Endothelial cell of umbilical vein (primary cell): ENCODE measurements around the gene WDR43. TPM values are rescaled to one million over a fixed set of nuclear protein-coding genes. Genes with fewer than 3 reads are reported as not detected.

ENCODE experiments used
- BruUV-seq: library from RNA; stranded (reverse); fragments of 400-500 nt; replicated peaks from 2 replicates; lab custom pipeline; 2021; lab: Mats Ljungman, UMichigan
- CTCF ChIA-PET: fragments of 300-600, 350-600 bp; sonication (Branson Sonifier 250); formaldehyde crosslinking; loops from one replicate; lab custom pipeline; 2021; ENCODE audit warnings: antibody characterized with exemption, inconsistent platforms; lab: Charles Lee
- POLR2A ChIA-PET: fragments of 300-600, 350-600 bp; sonication (Branson Sonifier 250); formaldehyde crosslinking; loops from one replicate; lab custom pipeline; 2021; ENCODE audit warnings: antibody characterized with exemption, inconsistent platforms; lab: Charles Lee
- DNase-seq: peaks from one replicate; pipeline ENCODE4 v3.0.0-alpha.2; 2011; ENCODE audit warnings: low read depth, low spot score
- FAIRE-seq: peaks from 2 replicates; lab custom pipeline; 2011; peaks lifted over from hg19 to GRCh38; lab: Jason Lieb, UNC
- H2AFZ ChIP-seq: 2 replicates; pipeline ENCODE4 v1.6.0; 2012; ENCODE audit warnings: low read depth, low read length, control low read depth, inconsistent platforms
- H3K27ac ChIP-seq: 2 replicates; pipeline ENCODE4 v1.5.1; 2011; ENCODE audit warnings: low read depth, mild to moderate bottlenecking, control low read depth, low read length, moderate library complexity; ENCODE audit not compliant: insufficient read depth
- H3K27me3 ChIP-seq, 2 experiments: 2 replicates each; pipeline versions ENCODE4 v1.6.0 to v1.6.1; 2011; ENCODE audit warnings: low read length in 2 of 2, mixed read lengths in 1 of 2; ENCODE audit not compliant: control insufficient read depth in 2 of 2, insufficient read depth in 2 of 2
- H3K36me3 ChIP-seq, 2 experiments: 2 replicates in 1 of 2; 3 replicates in 1 of 2; pipeline ENCODE4 v1.5.1; 2011; ENCODE audit warnings: low read length in 2 of 2, mild to moderate bottlenecking in 1 of 2, moderate library complexity in 1 of 2; ENCODE audit not compliant: control insufficient read depth in 2 of 2, insufficient read depth in 2 of 2; ENCODE audit errors: extremely low read depth in 1 of 2
- H3K4me1 ChIP-seq: 3 replicates; pipeline ENCODE4 v1.5.1; 2011; ENCODE audit warnings: mild to moderate bottlenecking, low read length; ENCODE audit not compliant: control insufficient read depth, insufficient read depth; ENCODE audit errors: extremely low read depth
- H3K4me2 ChIP-seq: 2 replicates; pipeline ENCODE4 v1.6.1; 2011; ENCODE audit warnings: low read length, control low read depth, mixed read lengths; ENCODE audit not compliant: insufficient read depth
- H3K4me3 ChIP-seq, 3 experiments: fragments of 200-600 bp in 1 of 3; sonication (generic), shearing (Covaris generic) in 1 of 3; replicated peaks in 1 of 3; 2 replicates each; pipeline ENCODE4 v1.5.1; 2011 to 2016; ENCODE audit warnings: control low read depth in 3 of 3, low read length in 3 of 3, mild to moderate bottlenecking in 2 of 3, inconsistent platforms in 1 of 3, low read depth in 1 of 3, moderate library complexity in 1 of 3; ENCODE audit not compliant: insufficient read depth in 1 of 3
- H3K79me2 ChIP-seq: 2 replicates; pipeline ENCODE4 v1.6.0; 2012; ENCODE audit warnings: low read length, inconsistent platforms; ENCODE audit not compliant: control insufficient read depth, insufficient read depth
- H3K9ac ChIP-seq: replicated peaks from 2 replicates; pipeline ENCODE3; 2011; ENCODE audit warnings: low read length, control low read depth; ENCODE audit not compliant: insufficient read depth; ENCODE audit errors: extremely low read depth
- H3K9me1 ChIP-seq: replicated peaks from 3 replicates; pipeline ENCODE4 v1.6.0; 2011; ENCODE audit warnings: mild to moderate bottlenecking, low read length; ENCODE audit not compliant: control insufficient read depth, insufficient read depth; ENCODE audit errors: extremely low read depth
- H3K9me3 ChIP-seq: replicated peaks from 2 replicates; pipeline ENCODE4 v1.5.1; 2012; ENCODE audit warnings: low read length, inconsistent platforms; ENCODE audit not compliant: control insufficient read depth, insufficient read depth
- H4K20me1 ChIP-seq: replicated peaks from 2 replicates; pipeline ENCODE3; 2011; ENCODE audit warnings: mild to moderate bottlenecking, low read length; ENCODE audit not compliant: control insufficient read depth, insufficient read depth; ENCODE audit errors: extremely low read depth
- EZH2 ChIP-seq: IDR thresholded peaks from 2 replicates; pipeline ENCODE4 v1.6.1; 2012; ENCODE audit warnings: borderline replicate concordance, low read depth, mild to moderate bottlenecking, moderate library complexity, low read length, inconsistent platforms; ENCODE audit not compliant: severe bottlenecking
- FOS ChIP-seq: IDR thresholded peaks from 2 replicates; pipeline ENCODE4 v1.6.1; 2011; ENCODE audit warnings: mild to moderate bottlenecking, low read length, moderate library complexity, borderline replicate concordance; ENCODE audit not compliant: insufficient read depth
- GATA2 ChIP-seq: IDR thresholded peaks from 2 replicates; pipeline ENCODE4 v1.7.0; 2011; ENCODE audit warnings: low read depth, mild to moderate bottlenecking, moderate library complexity, mixed read lengths, low read length; ENCODE audit not compliant: insufficient read length, insufficient read depth
- JUN ChIP-seq: IDR thresholded peaks from 2 replicates; pipeline ENCODE4 v1.6.1; 2011; ENCODE audit warnings: borderline replicate concordance, low read depth; ENCODE audit not compliant: insufficient read length, insufficient read depth
- MYC ChIP-seq: IDR thresholded peaks from one replicate; pipeline ENCODE4 v1.6.1; 2011; ENCODE audit warnings: mild to moderate bottlenecking, low read depth, low read length
- POLR2A ChIP-seq: IDR thresholded peaks from 2 replicates; pipeline ENCODE4 v1.6.1; 2012; ENCODE audit warnings: low read depth, mild to moderate bottlenecking, control low read depth, low read length
- POLR2AphosphoS5 ChIP-seq: IDR thresholded peaks from 2 replicates; pipeline ENCODE4 v1.6.1; 2012; ENCODE audit warnings: low read depth, mild to moderate bottlenecking, control low read depth, low read length, moderate library complexity; ENCODE audit not compliant: insufficient read depth
- dilution Hi-C: fragments of 300-500 bp; cut with MboI; formaldehyde crosslinking; loops from one replicate; pipeline ENCODE4 v1.15.0; 2019; ENCODE audit warnings: low sequenced_read_pairs; ENCODE audit not compliant: extremely low pct_ligation_motif_present
- intact Hi-C: fragments of 100-400 bp; cut with micrococcal nuclease; formaldehyde crosslinking; loops from one replicate; pipeline ENCODE4 v1.10.0; 2022
- polyA plus RNA-seq, 4 experiments: library from polyadenylated mRNA; depleted of rRNA in 3 of 4; stranded (reverse) in 3 of 4; unstranded in 1 of 4; fragments of >200 nt; gene quantifications; 2 replicates each; pipeline versions ENCODE4 v1.2.1 to v1.2.3, GENCODE V29; 2011 to 2012; ENCODE audit warnings: missing spikeins in 1 of 4
- total RNA-seq: library from RNA; stranded (reverse); gene quantifications from 2 replicates; pipeline ENCODE4 v1.2.3, GENCODE V29; 2021
- TF ChIP-seq, protein P1 (sequence below), 2 donors: IDR thresholded peaks; 1 replicate in 1 of 2; 2 replicates in 1 of 2; pipeline ENCODE4 v1.5.1; 2011; ENCODE audit warnings: low read length in 2 of 2, mild to moderate bottlenecking in 2 of 2, moderate library complexity in 2 of 2, control low read depth in 1 of 2, inconsistent platforms in 1 of 2, low read depth in 1 of 2; ENCODE audit not compliant: insufficient read depth in 1 of 2; ENCODE audit errors: extremely low read depth in 1 of 2
- TF ChIP-seq, protein P2 (sequence below): IDR thresholded peaks from 2 replicates; pipeline ENCODE4 v1.6.1; 2011; ENCODE audit not compliant: insufficient read depth, insufficient read length

Gene WDR43
- total and polyA plus RNA-seq, 2 donors (not counting 3 experiments of a cell fraction or from before 2014, with no cell fraction given) = 23.7 to 60.6 TPM

DNA sequence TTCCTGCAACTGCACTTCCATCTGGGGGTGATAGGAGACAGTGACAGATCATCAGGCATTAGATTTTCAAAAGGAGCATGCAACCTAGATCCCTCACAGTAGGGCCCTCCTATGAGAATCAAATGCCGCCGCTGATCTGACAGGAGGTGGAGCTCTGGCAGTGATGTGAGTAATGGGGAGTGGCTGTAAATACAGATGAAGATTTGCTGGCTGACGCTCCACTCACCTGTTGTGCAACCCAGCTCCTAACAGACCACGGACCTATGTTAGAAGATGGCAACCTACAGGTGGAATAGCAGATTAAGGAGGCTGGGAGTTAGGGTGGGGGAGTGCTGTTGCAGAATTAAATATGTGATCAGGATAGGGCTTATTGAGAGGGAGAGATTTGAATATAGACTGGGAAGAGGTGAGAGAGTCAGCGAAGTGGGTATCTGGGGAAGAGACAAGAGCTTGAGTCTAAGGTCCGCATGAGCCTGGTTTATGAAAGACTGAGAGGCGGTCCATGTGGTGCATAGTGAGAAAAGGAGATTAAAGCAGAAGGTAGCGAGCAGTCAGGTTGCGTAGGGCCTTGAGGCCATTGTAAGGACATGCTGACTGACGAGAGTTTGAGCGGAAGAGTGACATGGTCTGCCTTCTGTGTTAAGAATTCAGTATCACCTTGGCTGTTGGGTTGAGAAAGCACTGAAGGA is 55.3 kb downstream of the WDR43 start:
- Histone ChIP-seq H3K27me3 (no peaks in the 10 kb centered on the region), H3K9me3 (no peaks in the 10 kb centered on the region), H4K20me1 (peaks cover 2% of the 10 kb centered on the region), H3K27ac (no peak overlapping the region), H3K79me2 (no peaks in the 10 kb centered on the region), H3K4me3 (no peak overlapping the region), H3K9ac (no peak overlapping the region), H2AFZ (no peak overlapping the region), H3K4me2 (no peak overlapping the region), H3K36me3 (peaks cover 7 to 30% of the 10 kb centered on the region in 2 experiments), H3K4me1 (no peaks in the 10 kb centered on the region), H3K9me1 (no peaks in the 10 kb centered on the region)
- BruUV-seq = no TSS peak
- dilution Hi-C loops = no loop called here
- no peak for TF ChIP-seq GATA2
- no peak for TF ChIP-seq FOS
- ChIA-PET CTCF (interaction anchor here (1.2 kb wide), 1 partner anchor 12 kb away, joined by 4 read pairs; no protein-coding TSS in a partner anchor), POLR2A (no interaction called here)
- FAIRE-seq = no peak
- intact Hi-C loops = no loop called here
- no peak for DNase-seq

DNA sequence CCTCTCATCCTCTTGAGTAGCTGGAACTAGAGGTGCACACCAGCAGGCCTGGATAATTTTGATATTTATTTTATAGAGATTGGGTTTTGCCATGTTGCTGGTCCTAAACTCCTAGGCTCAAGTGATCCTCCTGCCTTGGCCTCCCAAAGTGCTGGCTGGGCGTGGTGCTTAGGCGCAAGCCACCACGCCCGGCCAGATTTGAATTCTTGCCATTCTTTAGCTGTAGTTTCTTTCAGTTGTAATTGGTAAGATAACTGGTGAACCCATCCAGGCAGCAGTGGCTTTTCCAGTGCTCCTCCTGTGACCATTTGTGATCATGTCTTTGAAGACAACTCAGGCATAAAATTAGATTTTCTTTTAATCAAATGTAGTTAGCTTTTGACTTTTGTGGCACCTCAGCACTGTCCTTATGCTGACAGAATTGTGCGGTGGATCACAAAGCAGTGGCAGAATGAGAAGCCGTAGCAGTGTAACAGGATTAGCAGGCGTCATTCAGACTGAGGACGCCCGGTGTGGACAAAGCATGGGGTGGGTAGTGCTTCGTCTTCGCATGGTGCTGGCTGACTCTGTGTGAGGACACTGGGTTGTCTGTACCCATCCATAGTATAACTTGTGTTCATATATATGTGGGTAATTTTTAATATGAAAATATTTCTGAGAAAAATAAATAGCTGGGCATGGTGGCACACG is 56.6 kb downstream of the WDR43 start:
- dilution Hi-C loops = no loop called here
- peaks cover 2% of the 10 kb centered on the region for H4K20me1 ChIP-seq
- no TSS peak for BruUV-seq
- ChIA-PET CTCF (no interaction called here), POLR2A (no interaction called here)
- H3K9me3 ChIP-seq = no peaks in the 10 kb centered on the region
- DNase-seq = no peak
- no peaks in the 10 kb centered on the region for H3K9me1 ChIP-seq
- no peaks in the 10 kb centered on the region for H3K27me3 ChIP-seq
- TF ChIP-seq JUN (no peak), EZH2 (no peak), POLR2A (no peak), POLR2AphosphoS5 (no peak), GATA2 (no peak), FOS (no peak), MYC (no peak)
- TF ChIP-seq, protein P1, sequence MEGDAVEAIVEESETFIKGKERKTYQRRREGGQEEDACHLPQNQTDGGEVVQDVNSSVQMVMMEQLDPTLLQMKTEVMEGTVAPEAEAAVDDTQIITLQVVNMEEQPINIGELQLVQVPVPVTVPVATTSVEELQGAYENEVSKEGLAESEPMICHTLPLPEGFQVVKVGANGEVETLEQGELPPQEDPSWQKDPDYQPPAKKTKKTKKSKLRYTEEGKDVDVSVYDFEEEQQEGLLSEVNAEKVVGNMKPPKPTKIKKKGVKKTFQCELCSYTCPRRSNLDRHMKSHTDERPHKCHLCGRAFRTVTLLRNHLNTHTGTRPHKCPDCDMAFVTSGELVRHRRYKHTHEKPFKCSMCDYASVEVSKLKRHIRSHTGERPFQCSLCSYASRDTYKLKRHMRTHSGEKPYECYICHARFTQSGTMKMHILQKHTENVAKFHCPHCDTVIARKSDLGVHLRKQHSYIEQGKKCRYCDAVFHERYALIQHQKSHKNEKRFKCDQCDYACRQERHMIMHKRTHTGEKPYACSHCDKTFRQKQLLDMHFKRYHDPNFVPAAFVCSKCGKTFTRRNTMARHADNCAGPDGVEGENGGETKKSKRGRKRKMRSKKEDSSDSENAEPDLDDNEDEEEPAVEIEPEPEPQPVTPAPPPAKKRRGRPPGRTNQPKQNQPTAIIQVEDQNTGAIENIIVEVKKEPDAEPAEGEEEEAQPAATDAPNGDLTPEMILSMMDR (IDR thresholded peaks at IDR 0.05; ENCODE audit: extremely low read depth in 1 of 2, insufficient read depth in 1 of 2, low read depth in 1 of 2, low read length in 2 of 2) = no peak
- TF ChIP-seq, protein P2, sequence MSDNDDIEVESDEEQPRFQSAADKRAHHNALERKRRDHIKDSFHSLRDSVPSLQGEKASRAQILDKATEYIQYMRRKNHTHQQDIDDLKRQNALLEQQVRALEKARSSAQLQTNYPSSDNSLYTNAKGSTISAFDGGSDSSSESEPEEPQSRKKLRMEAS = no peak
- intact Hi-C loops = no loop called here
- FAIRE-seq = no peak
- H3K9ac ChIP-seq = no peak overlapping the region
- no peak overlapping the region for H3K4me2 ChIP-seq
- no peak overlapping the region for H3K4me3 ChIP-seq
- H3K36me3 ChIP-seq = peaks cover 7 to 26% of the 10 kb centered on the region in 2 experiments
- no peak overlapping the region for H3K27ac ChIP-seq
- H2AFZ ChIP-seq = no peak overlapping the region
- no peaks in the 10 kb centered on the region for H3K4me1 ChIP-seq
- no peaks in the 10 kb centered on the region for H3K79me2 ChIP-seq
